Measurements from ENCODE around the gene SSBP3.

SSBP3 gene

GRCh38 chr1:54328066-54328636 is 78.0 kb downstream of the SSBP3 start:
- DNase-seq, result no peak

DNA sequence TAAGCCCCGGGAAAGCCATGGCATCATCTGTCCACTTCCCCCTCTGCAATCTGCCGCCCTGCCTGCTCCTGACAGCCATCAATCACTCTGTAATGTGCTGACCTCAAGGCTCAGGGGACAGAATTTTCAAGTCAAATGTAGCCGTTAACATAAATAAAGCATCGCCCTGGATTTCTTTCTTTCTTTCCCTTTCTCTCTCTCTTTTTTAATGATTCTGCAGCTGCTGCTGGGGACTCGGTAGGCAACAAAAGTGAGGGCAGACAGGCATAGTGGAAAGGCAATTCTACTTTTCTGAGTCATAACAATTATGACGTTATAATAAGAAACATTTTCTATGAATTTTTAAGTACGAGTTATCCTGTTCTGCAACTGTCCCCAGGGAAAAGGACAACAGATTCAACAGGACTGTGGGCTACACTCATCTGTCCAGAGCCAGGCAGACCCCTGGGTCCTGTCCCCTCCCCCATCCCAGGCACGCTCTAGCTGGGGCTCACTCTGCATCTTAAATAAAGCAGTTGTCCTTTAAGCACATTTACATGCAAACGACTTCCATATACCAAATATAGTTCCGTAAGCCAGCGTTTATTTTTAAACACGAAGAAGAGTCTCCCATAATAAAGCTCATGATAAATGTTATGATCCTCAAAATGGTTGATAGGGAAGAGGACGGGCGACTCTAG is 78.7 kb downstream of the SSBP3 start:
- no peak for DNase-seq

- DNase-seq, result no peak
These were observed 79.4 kb downstream of the SSBP3 start for GRCh38 chr1:54326543-54327385.

- no peak for DNase-seq
These were observed 80.3 kb downstream of the SSBP3 start for GRCh38 chr1:54325703-54326461.

DNA sequence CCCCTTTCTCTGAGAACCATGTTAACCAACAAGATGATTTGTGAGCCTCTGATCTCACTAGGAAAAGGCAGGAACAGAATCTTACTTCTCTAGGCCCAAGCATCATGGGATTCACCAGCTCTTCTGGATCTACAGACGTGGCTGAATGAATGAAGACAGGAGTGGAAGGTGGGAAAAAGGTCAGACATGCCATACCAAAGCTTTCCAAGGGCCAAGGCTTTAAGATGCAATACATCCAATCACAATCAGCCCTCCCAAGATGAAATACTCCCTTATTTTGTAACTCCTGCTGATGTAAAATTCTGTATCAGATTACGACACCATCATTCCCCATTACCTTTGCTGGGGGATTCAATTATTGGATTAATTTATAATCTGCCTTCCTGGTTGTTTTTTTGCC is 80.9 kb downstream of the SSBP3 start:
- DNase-seq, result no peak

- no peak for DNase-seq
These were observed 81.7 kb downstream of the SSBP3 start for GRCh38 chr1:54324251-54325140.

- no peak for DNase-seq
These were observed 82.3 kb downstream of the SSBP3 start for GRCh38 chr1:54323921-54324250.

- no peak for DNase-seq
These were observed 82.9 kb downstream of the SSBP3 start for GRCh38 chr1:54323324-54323739.

DNA sequence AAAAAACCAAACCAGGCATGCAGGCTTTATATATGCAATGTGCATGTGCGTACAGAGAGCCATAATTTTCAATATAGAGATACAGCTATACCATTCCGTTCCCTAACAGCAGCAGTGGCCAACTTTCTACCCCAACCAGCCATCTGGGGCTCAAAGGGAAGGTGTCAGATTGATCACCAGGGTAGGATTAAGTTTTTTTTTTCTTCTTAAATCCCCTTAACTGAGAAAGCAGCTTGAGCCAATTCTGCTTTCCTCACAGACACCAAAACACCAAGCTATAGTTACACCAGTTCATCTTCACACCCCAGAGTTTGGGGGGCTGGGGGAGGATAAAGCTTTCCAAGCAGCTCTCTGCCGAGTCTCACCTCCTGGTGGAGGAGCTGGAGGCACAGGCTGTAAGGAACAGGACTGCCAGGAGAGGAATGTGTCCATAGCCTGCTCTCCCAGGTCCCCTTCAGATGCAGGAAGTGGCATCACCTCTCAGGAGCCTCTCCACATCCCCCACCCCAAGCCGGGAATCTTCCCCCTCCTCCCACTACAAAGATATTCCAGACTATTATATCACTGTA is 87.9 kb downstream of the SSBP3 start:
- DNase-seq, result no peak

- no peak for DNase-seq
These were observed 89.1 kb downstream of the SSBP3 start for GRCh38 chr1:54317084-54317483.

GRCh38 chr1:54315099-54315498 is 91.1 kb downstream of the SSBP3 start:
- DNase-seq, result no peak

DNA sequence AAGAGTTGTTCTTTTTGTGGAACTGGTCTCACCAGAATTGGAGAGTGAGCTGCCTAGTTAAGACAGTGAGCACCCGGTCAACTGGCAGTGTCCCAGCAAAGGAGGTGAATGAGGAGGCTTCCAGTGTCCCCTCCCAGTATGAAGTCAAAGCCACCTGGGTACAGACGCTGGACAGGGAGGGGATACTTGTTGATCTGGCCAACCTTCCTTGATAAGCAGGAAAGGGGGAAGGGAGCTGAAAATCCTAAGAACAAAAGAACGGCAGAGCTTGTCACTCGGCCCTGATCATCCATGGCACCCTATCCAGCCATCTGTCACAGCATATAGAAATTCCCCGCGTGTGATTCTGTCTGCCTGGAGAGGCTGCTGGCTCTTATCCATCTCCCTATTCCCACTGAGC is 91.5 kb downstream of the SSBP3 start:
- DNase-seq, result no peak

- no peak for DNase-seq
These were observed 93.3 kb downstream of the SSBP3 start for GRCh38 chr1:54312796-54313316.

DNA sequence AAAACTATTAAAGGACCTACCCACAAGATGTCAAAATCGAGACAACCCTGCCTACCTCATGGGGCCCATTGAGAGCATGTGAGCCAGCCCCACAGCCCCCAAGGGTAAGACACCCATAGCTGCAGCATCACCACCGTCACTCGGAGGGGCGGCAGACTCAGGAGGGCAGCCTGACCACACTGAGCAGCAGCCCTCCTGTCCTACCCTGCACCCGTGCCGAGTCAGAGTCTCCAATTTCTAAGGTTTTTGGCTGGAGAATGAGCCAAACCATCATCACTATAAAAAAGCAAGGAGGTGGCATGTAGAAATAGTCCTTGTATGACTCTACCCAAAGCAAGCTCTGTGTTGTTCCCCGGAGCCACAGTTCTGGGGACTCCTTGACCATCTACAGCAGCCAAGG is 94.7 kb downstream of the SSBP3 start:
- DNase-seq, result no peak

DNA sequence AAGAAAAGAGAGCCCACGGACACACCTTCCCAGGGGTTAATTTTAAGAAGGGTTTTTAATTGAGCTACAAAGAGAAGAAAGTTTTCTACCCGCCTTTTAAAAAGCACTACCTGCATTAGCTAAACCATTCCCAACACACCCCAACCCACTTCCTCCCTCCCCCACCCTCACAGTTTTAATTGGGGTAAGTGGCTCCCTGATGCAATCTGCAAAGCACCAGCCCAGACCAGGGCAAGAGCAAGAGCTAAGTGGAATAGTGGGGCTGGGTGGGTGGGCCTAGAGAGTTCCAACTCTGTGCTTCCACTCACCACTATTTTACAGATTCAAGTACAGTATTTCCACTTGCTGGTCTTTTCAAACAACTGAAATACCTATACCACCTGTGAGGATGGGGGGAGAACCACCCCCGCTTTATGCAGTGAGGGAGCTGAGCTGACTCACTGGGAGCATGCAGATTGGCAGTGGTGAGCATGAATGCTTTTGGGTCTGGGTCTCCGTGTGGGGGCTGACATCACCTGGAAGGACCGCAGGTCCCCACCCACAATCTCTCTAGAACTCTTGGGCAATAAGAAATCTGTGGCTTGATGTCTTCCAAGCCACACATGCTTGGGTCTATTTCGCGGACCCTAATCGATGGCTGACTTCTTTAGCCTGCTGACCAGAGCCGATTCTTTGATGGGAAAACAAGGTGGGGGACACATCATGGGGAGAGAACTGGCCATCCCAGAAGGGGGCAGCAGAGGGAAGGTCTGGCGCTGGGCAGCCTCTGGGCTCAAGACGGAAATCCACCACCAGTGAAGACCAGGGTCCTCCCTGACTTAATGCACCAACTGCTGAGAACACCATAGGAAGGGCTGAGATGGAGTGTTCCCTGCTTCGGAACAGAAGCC is 95.5 kb downstream of the SSBP3 start:
- DNase-seq, result no peak

DNA sequence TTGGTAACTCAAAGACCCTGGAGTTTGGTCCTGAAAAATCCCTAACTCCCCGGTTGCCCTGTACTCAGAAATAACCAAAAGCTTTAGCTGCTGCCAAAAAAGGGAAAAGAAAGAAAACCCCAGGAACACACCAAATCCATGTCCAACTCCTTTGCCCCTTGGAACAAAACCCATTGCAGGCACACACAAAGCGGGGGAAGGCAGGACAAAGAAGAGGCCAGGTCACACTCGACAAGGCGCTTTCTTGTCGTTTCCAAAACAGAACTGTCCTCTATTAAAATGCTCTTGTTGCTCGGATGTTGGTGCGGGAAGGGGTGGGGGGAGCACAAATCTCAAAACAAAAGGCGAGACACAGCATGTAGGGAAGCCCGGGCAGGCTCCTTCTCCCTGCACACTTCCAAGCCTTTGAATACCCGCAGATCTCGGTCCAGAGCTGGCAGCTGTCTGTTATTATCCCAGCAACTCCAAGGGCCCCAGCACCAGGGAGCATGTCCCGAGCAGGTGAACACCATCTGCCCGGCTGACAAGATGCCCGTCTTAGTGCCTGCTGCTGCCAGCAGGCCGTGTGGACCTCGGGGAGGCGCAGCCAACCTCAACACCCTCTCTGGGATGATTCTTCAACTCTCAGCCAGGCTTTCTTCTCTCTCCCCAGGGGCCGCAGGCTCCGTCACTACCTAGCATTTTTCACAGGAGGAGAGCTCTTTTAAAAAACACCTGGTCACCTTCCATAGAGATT is 96.4 kb downstream of the SSBP3 start:
- no peak for DNase-seq

DNA sequence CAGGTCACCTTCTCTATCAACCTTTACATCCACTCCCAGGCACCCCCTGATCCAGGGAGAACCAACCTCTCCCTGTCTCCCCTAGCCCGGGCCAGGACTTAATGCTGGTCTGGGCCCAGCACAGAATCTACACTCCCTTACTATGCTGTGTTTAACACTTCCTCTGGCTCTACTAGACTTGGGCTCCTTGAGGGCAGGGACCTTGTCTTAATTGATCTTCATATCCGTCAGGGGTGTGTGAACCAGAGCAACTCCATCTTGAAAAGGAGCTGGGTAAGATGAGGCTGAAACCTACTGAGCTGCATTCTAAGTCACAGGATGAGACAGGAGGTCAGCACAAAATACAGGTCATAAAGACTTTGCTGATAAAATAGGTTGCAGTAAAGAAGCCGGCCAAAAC is 98.9 kb downstream of the SSBP3 start:
- DNase-seq, result no peak

- DNase-seq, result no peak
These were observed 100.2 kb downstream of the SSBP3 start for GRCh38 chr1:54305906-54306514.

DNA sequence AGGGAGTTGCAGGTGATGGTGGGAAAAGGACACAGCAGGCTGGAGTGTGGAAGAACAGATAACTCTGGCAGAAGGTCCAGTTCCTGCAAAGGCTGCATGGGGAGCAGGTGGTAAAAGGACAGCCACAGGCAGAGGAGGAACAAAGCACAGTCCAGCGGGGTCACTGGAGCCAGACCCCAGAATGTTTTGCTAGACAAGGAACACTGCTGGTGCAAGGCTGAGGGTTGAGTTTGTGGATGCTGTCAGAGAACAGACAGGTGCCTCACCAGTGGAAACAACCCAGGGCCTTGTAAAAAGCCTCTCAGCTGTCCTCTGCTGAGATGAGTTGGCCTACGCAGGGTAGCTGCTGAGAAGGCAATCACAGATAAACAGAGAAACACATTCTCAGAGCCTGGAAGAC is 101.7 kb downstream of the SSBP3 start:
- no peak for DNase-seq

Measured in Kasumi-1 (cell line).